ENCODE results near the gene PRSS16. TPM values are rescaled to one million over a fixed set of nuclear protein-coding genes. Genes with fewer than 3 reads are reported as not detected.

The PRSS16 gene
- total and polyA plus RNA-seq, 2 donors (not counting 3 experiments of a cell fraction or from before 2014, with no cell fraction given): not detected

DNA sequence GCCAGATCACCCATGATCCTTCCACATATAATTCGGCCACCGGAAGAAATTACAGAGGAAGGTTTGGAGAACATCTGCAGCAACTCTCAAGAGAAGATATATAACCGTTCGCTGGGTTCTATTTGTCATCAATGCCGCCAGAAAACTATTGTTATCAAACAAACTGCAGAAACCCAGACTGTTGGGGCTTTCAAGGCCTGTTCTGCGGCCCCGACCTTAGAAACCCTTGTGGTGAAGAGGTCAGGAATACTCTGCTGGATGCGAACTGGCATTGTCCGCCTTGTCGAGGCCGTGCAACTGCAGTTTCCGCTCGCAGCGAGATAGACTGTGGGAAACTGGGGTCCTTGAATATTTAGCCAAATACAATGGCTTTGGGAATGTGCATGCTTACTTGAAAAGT, 21.3 kb downstream of the PRSS16 start:
- Histone ChIP-seq H3K27ac (ENCODE audit: insufficient read depth, low read depth, low read length) (no peak overlapping the region), H4K20me1 (replicated peaks; ENCODE audit: control insufficient read depth, extremely low read depth, insufficient read depth, low read length) (no peaks in the 10 kb centered on the region), H3K4me1 (ENCODE audit: control insufficient read depth, extremely low read depth, insufficient read depth, low read length) (no peaks in the 10 kb centered on the region), H3K4me3 (replicated peaks in 1 of 3; ENCODE audit: insufficient read depth in 1 of 3, low read depth in 1 of 3, low read length in 3 of 3) (no peak overlapping the region), H2AFZ (ENCODE audit: low read depth, low read length) (no peak overlapping the region), H3K9me3 (replicated peaks; ENCODE audit: control insufficient read depth, insufficient read depth, low read length) (no peaks in the 10 kb centered on the region), H3K27me3 (ENCODE audit: control insufficient read depth in 2 of 2, insufficient read depth in 2 of 2, low read length in 2 of 2) (peaks cover 10 to 15% of the 10 kb centered on the region in 2 experiments), H3K36me3 (ENCODE audit: control insufficient read depth in 2 of 2, extremely low read depth in 1 of 2, insufficient read depth in 2 of 2, low read length in 2 of 2) (no peaks in the 10 kb centered on the region), H3K9me1 (replicated peaks; ENCODE audit: control insufficient read depth, extremely low read depth, insufficient read depth, low read length) (no peaks in the 10 kb centered on the region), H3K79me2 (ENCODE audit: control insufficient read depth, insufficient read depth, low read length) (no peaks in the 10 kb centered on the region), H3K4me2 (ENCODE audit: insufficient read depth, low read length) (no peak overlapping the region), H3K9ac (replicated peaks; ENCODE audit: extremely low read depth, insufficient read depth, low read length) (no peak overlapping the region)
- CTCF ChIA-PET: no interaction called here
- DNase-seq (ENCODE audit: low read depth, low spot score) (no peak), FAIRE-seq (no peak)
- intact Hi-C loops (cut with micrococcal nuclease): no loop called here
- TF ChIP-seq, protein P1, sequence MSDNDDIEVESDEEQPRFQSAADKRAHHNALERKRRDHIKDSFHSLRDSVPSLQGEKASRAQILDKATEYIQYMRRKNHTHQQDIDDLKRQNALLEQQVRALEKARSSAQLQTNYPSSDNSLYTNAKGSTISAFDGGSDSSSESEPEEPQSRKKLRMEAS (IDR thresholded peaks at IDR 0.05; ENCODE audit: insufficient read depth, insufficient read length): no peak
- TF ChIP-seq GATA2 (IDR thresholded peaks at IDR 0.05; ENCODE audit: insufficient read depth, insufficient read length, low read depth, low read length): no peak
- TF ChIP-seq, protein P2, sequence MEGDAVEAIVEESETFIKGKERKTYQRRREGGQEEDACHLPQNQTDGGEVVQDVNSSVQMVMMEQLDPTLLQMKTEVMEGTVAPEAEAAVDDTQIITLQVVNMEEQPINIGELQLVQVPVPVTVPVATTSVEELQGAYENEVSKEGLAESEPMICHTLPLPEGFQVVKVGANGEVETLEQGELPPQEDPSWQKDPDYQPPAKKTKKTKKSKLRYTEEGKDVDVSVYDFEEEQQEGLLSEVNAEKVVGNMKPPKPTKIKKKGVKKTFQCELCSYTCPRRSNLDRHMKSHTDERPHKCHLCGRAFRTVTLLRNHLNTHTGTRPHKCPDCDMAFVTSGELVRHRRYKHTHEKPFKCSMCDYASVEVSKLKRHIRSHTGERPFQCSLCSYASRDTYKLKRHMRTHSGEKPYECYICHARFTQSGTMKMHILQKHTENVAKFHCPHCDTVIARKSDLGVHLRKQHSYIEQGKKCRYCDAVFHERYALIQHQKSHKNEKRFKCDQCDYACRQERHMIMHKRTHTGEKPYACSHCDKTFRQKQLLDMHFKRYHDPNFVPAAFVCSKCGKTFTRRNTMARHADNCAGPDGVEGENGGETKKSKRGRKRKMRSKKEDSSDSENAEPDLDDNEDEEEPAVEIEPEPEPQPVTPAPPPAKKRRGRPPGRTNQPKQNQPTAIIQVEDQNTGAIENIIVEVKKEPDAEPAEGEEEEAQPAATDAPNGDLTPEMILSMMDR (IDR thresholded peaks at IDR 0.05; ENCODE audit: extremely low read depth in 1 of 2, insufficient read depth in 1 of 2, low read depth in 1 of 2, low read length in 2 of 2): no peak
- no peak for TF ChIP-seq EZH2 (IDR thresholded peaks at IDR 0.05; ENCODE audit: borderline replicate concordance, low read depth, low read length, severe bottlenecking)
- no TSS peak for BruUV-seq (replicated peaks)
- dilution Hi-C loops (cut with MboI; ENCODE audit: extremely low pct_ligation_motif_present, low sequenced_read_pairs): no loop called here
- POLR2A ChIA-PET: no interaction called here

DNA sequence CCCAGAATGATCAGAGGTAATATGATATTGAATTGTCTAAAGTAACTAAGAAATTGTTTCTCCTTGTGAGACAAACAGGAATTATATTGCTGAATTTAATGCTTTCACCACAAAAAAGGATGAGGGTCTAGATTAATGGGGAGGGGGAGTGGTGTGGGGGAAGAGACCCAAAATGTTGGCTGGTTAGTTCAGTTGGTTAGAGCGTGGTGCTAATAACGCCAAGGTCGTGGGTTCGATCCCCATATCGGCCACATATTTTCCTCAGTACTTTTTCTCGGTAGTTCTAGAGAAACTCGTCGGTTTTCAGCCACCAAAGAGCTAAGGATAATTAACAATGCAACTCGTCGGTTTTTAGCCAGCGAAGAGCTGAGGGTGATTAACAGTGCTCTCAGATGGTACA, 26.3 kb downstream of the PRSS16 start:
- Histone ChIP-seq H2AFZ (ENCODE audit: low read depth, low read length) (no peak overlapping the region), H4K20me1 (replicated peaks; ENCODE audit: control insufficient read depth, extremely low read depth, insufficient read depth, low read length) (no peaks in the 10 kb centered on the region), H3K9me1 (replicated peaks; ENCODE audit: control insufficient read depth, extremely low read depth, insufficient read depth, low read length) (no peaks in the 10 kb centered on the region), H3K4me3 (replicated peaks in 1 of 3; ENCODE audit: insufficient read depth in 1 of 3, low read depth in 1 of 3, low read length in 3 of 3) (no peak overlapping the region), H3K27me3 (ENCODE audit: control insufficient read depth in 2 of 2, insufficient read depth in 2 of 2, low read length in 2 of 2) (peaks cover 5 to 6% of the 10 kb centered on the region in 2 experiments), H3K9ac (replicated peaks; ENCODE audit: extremely low read depth, insufficient read depth, low read length) (no peak overlapping the region), H3K9me3 (replicated peaks; ENCODE audit: control insufficient read depth, insufficient read depth, low read length) (no peaks in the 10 kb centered on the region), H3K27ac (ENCODE audit: insufficient read depth, low read depth, low read length) (no peak overlapping the region), H3K4me2 (ENCODE audit: insufficient read depth, low read length) (no peak overlapping the region), H3K36me3 (ENCODE audit: control insufficient read depth in 2 of 2, extremely low read depth in 1 of 2, insufficient read depth in 2 of 2, low read length in 2 of 2) (no peaks in the 10 kb centered on the region), H3K4me1 (ENCODE audit: control insufficient read depth, extremely low read depth, insufficient read depth, low read length) (no peaks in the 10 kb centered on the region), H3K79me2 (ENCODE audit: control insufficient read depth, insufficient read depth, low read length) (no peaks in the 10 kb centered on the region)
- intact Hi-C loops (cut with micrococcal nuclease) (no loop called here), dilution Hi-C loops (cut with MboI; ENCODE audit: extremely low pct_ligation_motif_present, low sequenced_read_pairs) (no loop called here)
- ChIA-PET POLR2A (no interaction called here), CTCF (interaction anchor here (0.6 to 1.0 kb wide), 2 partner anchors 39 to 334 kb away, joined by 3 to 5 read pairs; no protein-coding TSS in a partner anchor)
- no peak for TF ChIP-seq GATA2 (IDR thresholded peaks at IDR 0.05; ENCODE audit: insufficient read depth, insufficient read length, low read depth, low read length)
- TF ChIP-seq, protein P1 (IDR thresholded peaks at IDR 0.05; ENCODE audit: insufficient read depth, insufficient read length): no peak
- TF ChIP-seq FOS (IDR thresholded peaks at IDR 0.05; ENCODE audit: borderline replicate concordance, insufficient read depth, low read length): no peak
- TF ChIP-seq, protein P2 (IDR thresholded peaks at IDR 0.05; ENCODE audit: extremely low read depth in 1 of 2, insufficient read depth in 1 of 2, low read depth in 1 of 2, low read length in 2 of 2): no peak
- TF ChIP-seq POLR2A (IDR thresholded peaks at IDR 0.05; ENCODE audit: low read depth, low read length): no peak
- no peak for TF ChIP-seq MYC (IDR thresholded peaks at IDR 0.05; ENCODE audit: low read depth, low read length)
- DNase-seq (ENCODE audit: low read depth, low spot score) (no peak), FAIRE-seq (no peak)
- BruUV-seq (replicated peaks): no TSS peak

All from endothelial cell of umbilical vein (primary cell).